ENCODE results near the gene CYTIP. TPM values are rescaled to one million over a fixed set of nuclear protein-coding genes. Genes with fewer than 3 reads are reported as not detected.
"Not testable (repeated sequence)": the region's sequence is repeated elsewhere in the genome, so short reads cannot be mapped to it uniquely, and the experiment has no call there.

Gene CYTIP
- total RNA-seq, 1 experiment from 2014 or later: not detected

DNA sequence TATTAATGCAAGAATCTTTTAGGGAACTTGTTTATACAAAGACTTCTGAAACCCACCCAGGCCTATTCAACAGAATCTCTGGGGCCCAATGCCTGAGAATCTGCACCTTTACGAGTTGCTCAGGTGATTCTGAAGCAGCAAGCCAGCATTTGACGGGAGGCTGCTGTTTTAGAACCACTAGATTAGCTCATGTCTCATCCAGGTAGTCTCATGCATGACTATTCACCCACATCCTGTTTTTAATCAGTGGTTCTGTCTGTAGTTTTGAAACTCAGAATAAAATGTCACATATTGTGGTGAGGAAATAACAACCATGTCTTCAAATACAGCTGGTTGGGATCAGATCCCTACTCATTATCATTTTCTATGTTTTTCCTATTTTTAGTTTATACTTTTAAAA lies 39.5 kb downstream of the CYTIP start:
- POLR2A ChIA-PET (ENCODE audit: low non-redundant PET): no interaction called here
- intact Hi-C loops (cut with micrococcal nuclease; ENCODE audit: unreplicated experiment): no loop called here
- CTCF ChIA-PET: no interaction called here
- BruUV-seq (replicated peaks): no TSS peak
- Histone ChIP-seq H3K27ac (ENCODE audit: low read depth, low read length, poor library complexity, severe bottlenecking) (no peak overlapping the region), H3K9me3 (ENCODE audit: low read depth, low read length, poor library complexity, severe bottlenecking) (no peaks in the 10 kb centered on the region), H3K27me3 (replicated peaks; ENCODE audit: insufficient read depth, low read depth, low read length, poor library complexity) (peaks cover 4% of the 10 kb centered on the region), H3K4me1 (ENCODE audit: insufficient read depth, low read length, poor library complexity, severe bottlenecking) (no peaks in the 10 kb centered on the region), H3K36me3 (ENCODE audit: insufficient read depth, low read length, poor library complexity, severe bottlenecking) (no peaks in the 10 kb centered on the region), H3K4me3 (ENCODE audit: low read depth, low read length, poor library complexity, severe bottlenecking) (no peak overlapping the region)
- no peak for DNase-seq (ENCODE audit: low spot score)
- no peak for TF ChIP-seq EZH2 (IDR thresholded peaks at IDR 0.05; ENCODE audit: borderline replicate concordance, low read depth, low read length, poor library complexity, severe bottlenecking)
- TF ChIP-seq, protein P1, sequence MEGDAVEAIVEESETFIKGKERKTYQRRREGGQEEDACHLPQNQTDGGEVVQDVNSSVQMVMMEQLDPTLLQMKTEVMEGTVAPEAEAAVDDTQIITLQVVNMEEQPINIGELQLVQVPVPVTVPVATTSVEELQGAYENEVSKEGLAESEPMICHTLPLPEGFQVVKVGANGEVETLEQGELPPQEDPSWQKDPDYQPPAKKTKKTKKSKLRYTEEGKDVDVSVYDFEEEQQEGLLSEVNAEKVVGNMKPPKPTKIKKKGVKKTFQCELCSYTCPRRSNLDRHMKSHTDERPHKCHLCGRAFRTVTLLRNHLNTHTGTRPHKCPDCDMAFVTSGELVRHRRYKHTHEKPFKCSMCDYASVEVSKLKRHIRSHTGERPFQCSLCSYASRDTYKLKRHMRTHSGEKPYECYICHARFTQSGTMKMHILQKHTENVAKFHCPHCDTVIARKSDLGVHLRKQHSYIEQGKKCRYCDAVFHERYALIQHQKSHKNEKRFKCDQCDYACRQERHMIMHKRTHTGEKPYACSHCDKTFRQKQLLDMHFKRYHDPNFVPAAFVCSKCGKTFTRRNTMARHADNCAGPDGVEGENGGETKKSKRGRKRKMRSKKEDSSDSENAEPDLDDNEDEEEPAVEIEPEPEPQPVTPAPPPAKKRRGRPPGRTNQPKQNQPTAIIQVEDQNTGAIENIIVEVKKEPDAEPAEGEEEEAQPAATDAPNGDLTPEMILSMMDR (conservative IDR thresholded peaks at IDR 0.05; ENCODE audit: low read depth, low read length): no peak

DNA sequence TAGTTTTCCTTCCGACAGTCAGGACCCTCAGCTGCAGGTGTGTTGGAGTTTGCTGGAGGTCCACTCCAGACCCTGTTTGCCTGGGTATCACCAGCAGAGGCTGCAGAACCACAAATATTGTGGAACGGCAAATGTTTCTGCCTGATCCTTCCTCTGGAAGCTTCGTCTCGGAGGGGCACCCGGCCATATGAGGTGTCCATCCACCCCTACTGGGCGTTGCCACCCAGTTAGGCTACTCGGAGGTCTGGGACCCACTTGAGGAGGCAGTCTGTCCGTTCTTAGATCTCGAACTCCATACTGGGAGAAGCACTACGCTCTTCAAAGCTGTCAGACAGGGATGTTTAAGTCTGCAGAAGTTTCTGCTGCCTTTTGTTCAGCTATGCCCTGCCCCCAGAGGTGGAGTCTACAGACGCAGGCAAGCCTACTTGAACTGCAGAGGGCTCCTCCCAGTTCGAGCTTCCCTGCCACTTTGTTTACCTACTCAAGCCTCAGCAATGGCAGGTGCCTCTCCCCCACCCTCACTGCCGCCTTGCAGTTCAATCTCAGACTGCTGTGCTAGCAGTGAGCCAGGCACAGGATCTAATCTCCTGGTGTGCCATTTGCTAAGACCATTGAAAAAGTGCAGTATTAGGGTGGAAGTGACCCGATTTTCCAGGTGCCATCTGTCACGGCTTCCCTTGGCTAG lies 40.9 kb downstream of the CYTIP start:
- CTCF ChIA-PET: interaction anchor here (0.6 kb wide), 1 partner anchor 12 kb away, joined by 3 read pairs; no protein-coding TSS in a partner anchor
- H3K9me3 ChIP-seq (ENCODE audit: low read depth, low read length, poor library complexity, severe bottlenecking); H3K36me3 ChIP-seq (ENCODE audit: insufficient read depth, low read length, poor library complexity, severe bottlenecking); intact Hi-C loops (cut with micrococcal nuclease; ENCODE audit: unreplicated experiment); H3K4me1 ChIP-seq (ENCODE audit: insufficient read depth, low read length, poor library complexity, severe bottlenecking); DNase-seq (ENCODE audit: low spot score); H3K27ac ChIP-seq (ENCODE audit: low read depth, low read length, poor library complexity, severe bottlenecking); H3K4me3 ChIP-seq (ENCODE audit: low read depth, low read length, poor library complexity, severe bottlenecking); POLR2A ChIA-PET (ENCODE audit: low non-redundant PET); H3K27me3 ChIP-seq (replicated peaks; ENCODE audit: insufficient read depth, low read depth, low read length, poor library complexity); BruUV-seq (replicated peaks): not testable (repeated sequence)

DNA sequence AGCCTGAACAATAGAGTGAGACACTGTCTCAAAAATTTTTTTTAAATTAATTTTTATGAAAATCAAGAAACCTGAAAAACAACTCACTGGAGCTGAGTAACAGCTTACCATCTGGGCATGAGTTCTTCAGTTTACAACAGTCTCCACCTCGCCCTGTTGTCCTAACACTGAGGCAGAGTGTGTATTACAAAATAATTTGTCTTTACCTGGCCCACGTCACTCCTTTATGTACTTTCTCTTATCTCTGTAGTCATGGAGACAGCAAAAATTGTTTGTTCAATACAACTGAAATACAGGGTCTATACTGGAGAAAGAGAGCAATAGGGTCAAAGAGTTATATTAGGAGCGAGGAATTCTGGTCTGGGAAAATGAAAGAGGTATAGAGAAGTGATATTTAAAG lies 48.1 kb downstream of the CYTIP start:
- no peaks in the 10 kb centered on the region for H3K27me3 ChIP-seq (replicated peaks; ENCODE audit: insufficient read depth, low read depth, low read length, poor library complexity)
- no peak for TF ChIP-seq EZH2 (IDR thresholded peaks at IDR 0.05; ENCODE audit: borderline replicate concordance, low read depth, low read length, poor library complexity, severe bottlenecking)
- TF ChIP-seq, protein P1 (conservative IDR thresholded peaks at IDR 0.05; ENCODE audit: low read depth, low read length): no peak
- no peaks in the 10 kb centered on the region for H3K4me1 ChIP-seq (ENCODE audit: insufficient read depth, low read length, poor library complexity, severe bottlenecking)
- no peak overlapping the region for H3K4me3 ChIP-seq (ENCODE audit: low read depth, low read length, poor library complexity, severe bottlenecking)
- no peaks in the 10 kb centered on the region for H3K36me3 ChIP-seq (ENCODE audit: insufficient read depth, low read length, poor library complexity, severe bottlenecking)
- BruUV-seq (replicated peaks): no TSS peak
- no peak for DNase-seq (ENCODE audit: low spot score)
- no peak overlapping the region for H3K27ac ChIP-seq (ENCODE audit: low read depth, low read length, poor library complexity, severe bottlenecking)
- H3K9me3 ChIP-seq (ENCODE audit: low read depth, low read length, poor library complexity, severe bottlenecking): no peaks in the 10 kb centered on the region
- ChIA-PET CTCF (no interaction called here), POLR2A (ENCODE audit: low non-redundant PET) (no interaction called here)
- intact Hi-C loops (cut with micrococcal nuclease; ENCODE audit: unreplicated experiment): no loop called here

GRCh38 chr2:157394928-157395327 lies 49.0 kb downstream of the CYTIP start:
- Histone ChIP-seq H3K36me3 (ENCODE audit: insufficient read depth, low read length, poor library complexity, severe bottlenecking) (no peaks in the 10 kb centered on the region), H3K27me3 (replicated peaks; ENCODE audit: insufficient read depth, low read depth, low read length, poor library complexity) (no peaks in the 10 kb centered on the region), H3K4me1 (ENCODE audit: insufficient read depth, low read length, poor library complexity, severe bottlenecking) (no peaks in the 10 kb centered on the region), H3K4me3 (ENCODE audit: low read depth, low read length, poor library complexity, severe bottlenecking) (no peak overlapping the region), H3K27ac (ENCODE audit: low read depth, low read length, poor library complexity, severe bottlenecking) (no peak overlapping the region), H3K9me3 (ENCODE audit: low read depth, low read length, poor library complexity, severe bottlenecking) (no peaks in the 10 kb centered on the region)
- BruUV-seq (replicated peaks): no TSS peak
- no peak for DNase-seq (ENCODE audit: low spot score)
- POLR2A ChIA-PET (ENCODE audit: low non-redundant PET): no interaction called here
- no peak for TF ChIP-seq EZH2 (IDR thresholded peaks at IDR 0.05; ENCODE audit: borderline replicate concordance, low read depth, low read length, poor library complexity, severe bottlenecking)
- TF ChIP-seq, protein P1 (conservative IDR thresholded peaks at IDR 0.05; ENCODE audit: low read depth, low read length): no peak
- intact Hi-C loops (cut with micrococcal nuclease; ENCODE audit: unreplicated experiment): no loop called here
- CTCF ChIA-PET: no interaction called here
